Measurements from ENCODE around the gene APPL2.
"Not testable (repeated sequence)": the region's sequence is repeated elsewhere in the genome, so short reads cannot be mapped to it uniquely, and the experiment has no call there.

APPL2 gene

GRCh38 chr12:105200385-105200784 is 35.6 kb downstream of the APPL2 start:
- H3K4me3 ChIP-seq (ENCODE audit: low read depth, low read length), result no peak overlapping the region
- no peak for TF ChIP-seq CTCF (IDR thresholded peaks at IDR 0.05; ENCODE audit: insufficient read depth, low read depth, low read length, missing control alignments)
- no peak for DNase-seq (ENCODE audit: low read depth)

DNA sequence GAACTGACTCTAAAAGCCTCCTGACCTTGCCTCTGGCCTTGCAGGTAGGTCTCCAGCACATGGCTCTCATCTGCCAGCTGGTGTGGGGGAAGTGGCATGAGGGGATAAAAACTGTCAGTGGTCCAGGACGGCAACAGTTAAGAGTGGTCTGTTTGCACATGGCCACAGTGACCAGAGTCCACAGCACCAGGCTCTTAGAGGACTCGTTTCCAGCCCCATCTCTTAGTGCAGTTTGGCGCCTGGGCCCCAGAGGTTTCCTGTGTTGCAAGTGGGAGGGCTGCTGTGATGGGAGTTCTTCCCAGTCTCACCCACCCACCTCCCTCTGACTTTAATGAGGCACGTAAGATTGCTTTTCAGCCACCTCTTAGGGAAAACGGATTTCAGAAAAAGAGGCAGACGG is 37.0 kb downstream of the APPL2 start:
- no peak for TF ChIP-seq CTCF (IDR thresholded peaks at IDR 0.05; ENCODE audit: insufficient read depth, low read depth, low read length, missing control alignments)
- no peak overlapping the region for H3K4me3 ChIP-seq (ENCODE audit: low read depth, low read length)
- no peak for DNase-seq (ENCODE audit: low read depth)

- no peak for TF ChIP-seq CTCF (IDR thresholded peaks at IDR 0.05; ENCODE audit: insufficient read depth, low read depth, low read length, missing control alignments)
- DNase-seq (ENCODE audit: low read depth), result no peak
These were observed 39.9 kb downstream of the APPL2 start for GRCh38 chr12:105196090-105196489.

GRCh38 chr12:105194947-105195346 is 41.0 kb downstream of the APPL2 start:
- TF ChIP-seq CTCF (IDR thresholded peaks at IDR 0.05; ENCODE audit: insufficient read depth, low read depth, low read length, missing control alignments), result no peak
- no peak overlapping the region for H3K4me3 ChIP-seq (ENCODE audit: low read depth, low read length)
- no peak for DNase-seq (ENCODE audit: low read depth)

More at GRCh38 chr12:105196090-105196489, 39.9 kb downstream of the APPL2 start:
- H3K4me3 ChIP-seq (ENCODE audit: low read depth, low read length), result no peak overlapping the region

- no peak for TF ChIP-seq CTCF (IDR thresholded peaks at IDR 0.05; ENCODE audit: insufficient read depth, low read depth, low read length, missing control alignments)
- no peak for DNase-seq (ENCODE audit: low read depth)
- H3K4me3 ChIP-seq (ENCODE audit: low read depth, low read length), result no peak overlapping the region
These were observed 43.2 kb downstream of the APPL2 start for GRCh38 chr12:105192624-105193225.

DNA sequence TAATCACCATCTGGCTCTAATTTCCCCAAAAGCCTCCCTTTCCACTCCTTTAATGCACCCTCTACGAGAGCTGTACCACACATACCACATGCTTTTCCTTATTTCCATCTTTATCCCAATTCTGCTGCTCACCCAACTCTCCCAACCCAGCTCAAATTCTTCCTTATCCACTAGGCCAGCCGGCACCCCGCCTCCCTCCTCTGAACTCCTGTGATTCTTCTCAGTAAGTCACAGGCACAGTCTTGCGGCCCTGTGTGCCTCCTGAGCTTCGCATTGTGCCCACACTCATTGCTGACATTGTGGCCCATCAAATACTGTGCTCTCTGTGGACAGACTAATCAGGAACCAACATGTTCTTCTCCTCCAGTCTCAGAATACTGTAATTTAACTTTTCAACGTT is 45.4 kb downstream of the APPL2 start:
- no peak overlapping the region for H3K4me3 ChIP-seq (ENCODE audit: low read depth, low read length)
- no peak for TF ChIP-seq CTCF (IDR thresholded peaks at IDR 0.05; ENCODE audit: insufficient read depth, low read depth, low read length, missing control alignments)
- DNase-seq (ENCODE audit: low read depth), result no peak

GRCh38 chr12:105189293-105189692 is 46.7 kb downstream of the APPL2 start:
- DNase-seq (ENCODE audit: low read depth), result no peak
- H3K4me3 ChIP-seq (ENCODE audit: low read depth, low read length), result no peak overlapping the region
- no peak for TF ChIP-seq CTCF (IDR thresholded peaks at IDR 0.05; ENCODE audit: insufficient read depth, low read depth, low read length, missing control alignments)

GRCh38 chr12:105183976-105184375 is 52.0 kb downstream of the APPL2 start:
- H3K4me3 ChIP-seq (ENCODE audit: low read depth, low read length); DNase-seq (ENCODE audit: low read depth): not testable (repeated sequence)

DNA sequence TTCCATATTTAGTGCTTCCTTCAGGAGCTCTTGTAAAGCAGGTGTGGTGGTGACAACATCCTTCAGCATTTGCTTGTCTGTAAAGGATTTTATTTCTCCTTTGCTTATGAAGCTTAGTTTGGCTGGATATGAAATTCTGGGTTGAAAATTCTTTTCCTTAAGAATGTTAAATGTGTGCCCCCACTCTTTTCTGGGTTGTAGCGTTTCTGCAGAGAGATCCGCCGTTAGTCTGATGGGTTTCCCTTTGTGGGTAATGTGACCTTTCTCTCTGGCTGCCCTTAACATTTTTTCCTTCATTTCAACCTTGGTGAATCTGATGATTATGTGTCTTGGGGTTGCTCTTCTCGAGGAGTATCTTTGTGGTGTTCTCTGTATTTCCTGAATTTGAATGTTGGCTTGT is 52.6 kb downstream of the APPL2 start:
- DNase-seq (ENCODE audit: low read depth); H3K4me3 ChIP-seq (ENCODE audit: low read depth, low read length): not testable (repeated sequence)

DNA sequence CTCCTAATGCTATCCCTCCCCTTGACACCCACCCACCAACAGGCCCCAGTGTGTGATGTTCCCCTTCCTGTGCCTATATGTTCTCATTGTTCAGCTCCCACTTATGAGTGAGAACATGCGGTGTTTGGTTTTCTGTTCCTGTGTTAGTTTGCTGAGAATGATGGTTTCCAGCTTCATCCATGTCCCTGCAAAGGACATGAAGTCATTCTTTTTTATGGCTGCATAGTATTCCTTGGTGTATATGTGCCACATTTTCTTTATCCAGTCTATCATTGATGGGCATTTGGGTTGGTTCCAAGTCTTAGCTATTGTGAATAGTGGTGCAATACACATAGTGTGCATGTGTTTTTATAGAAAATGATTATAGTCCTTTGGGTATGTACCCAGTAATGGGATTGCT is 56.9 kb downstream of the APPL2 start:
- not testable (repeated sequence) for DNase-seq (ENCODE audit: low read depth)

More for the DNA sequence above, 56.9 kb downstream of the APPL2 start:
- H3K4me3 ChIP-seq (ENCODE audit: low read depth, low read length), result not testable (repeated sequence)

Measured in GM12865 (cell line).